H1 (cell line): Measurements from ENCODE around the gene ANO6. TPM values are rescaled to one million over a fixed set of nuclear protein-coding genes. Genes with fewer than 3 reads are reported as not detected.

Source experiments
- CTCF ChIA-PET: fragments of 300-600 bp; sonication (Branson Sonifier 250); formaldehyde crosslinking; loops from one replicate; lab custom pipeline; 2021; ENCODE audit not compliant: partially characterized antibody; lab: Charles Lee
- POLR2A ChIA-PET: fragments of 300-600 bp; sonication (Branson Sonifier 250); formaldehyde crosslinking; loops from one replicate; lab custom pipeline; 2021; ENCODE audit warnings: inconsistent platforms; ENCODE audit not compliant: partially characterized antibody; lab: Charles Lee
- DNase-seq, 2 experiments: peaks; one replicate each; pipeline versions ENCODE4 v3.0.0 to v3.0.0-alpha.2; 2010 to 2022; ENCODE audit warnings: low spot score in 2 of 2, low read depth in 1 of 2, mixed read lengths in 1 of 2
- FAIRE-seq: peaks from 2 replicates; lab custom pipeline; 2011; peaks lifted over from hg19 to GRCh38; lab: Jason Lieb, UNC
- H2AFZ ChIP-seq: 2 replicates; pipeline ENCODE4 v1.8.1; 2012; ENCODE audit warnings: low read length, inconsistent platforms
- H2AK5ac ChIP-seq: 2 replicates; pipeline ENCODE4 v1.6.1; 2013; ENCODE audit warnings: low read depth, low read length
- H2BK120ac ChIP-seq: replicated peaks from 2 replicates; pipeline ENCODE3; 2013; ENCODE audit warnings: low read depth, low read length, inconsistent platforms
- H2BK12ac ChIP-seq: 2 replicates; pipeline ENCODE4 v1.6.1; 2013; ENCODE audit warnings: low read depth, low read length
- H2BK15ac ChIP-seq: 2 replicates; pipeline ENCODE4 v1.6.1; 2013; ENCODE audit warnings: low read length
- H2BK20ac ChIP-seq: 2 replicates; pipeline ENCODE4 v1.6.1; 2013; ENCODE audit warnings: low read length
- H2BK5ac ChIP-seq: 2 replicates; pipeline ENCODE4 v1.6.1; 2013; ENCODE audit warnings: low read depth, low read length
- H3K14ac ChIP-seq: 2 replicates; pipeline ENCODE4 v1.6.1; 2013; ENCODE audit warnings: inconsistent platforms; ENCODE audit not compliant: insufficient read length
- H3K18ac ChIP-seq: 2 replicates; pipeline ENCODE4 v1.6.1; 2013; ENCODE audit warnings: low read length; ENCODE audit errors: extremely low read depth
- H3K23ac ChIP-seq: 2 replicates; pipeline ENCODE4 v1.6.1; 2013; ENCODE audit warnings: inconsistent platforms; ENCODE audit not compliant: insufficient read length
- H3K23me2 ChIP-seq: 2 replicates; pipeline ENCODE4 v1.6.1; 2013; ENCODE audit warnings: low read depth, low read length
- H3K27ac ChIP-seq: 2 replicates; pipeline ENCODE4 v1.6.1; 2011; ENCODE audit warnings: low read depth, low read length, inconsistent platforms
- H3K27me3 ChIP-seq, 4 experiments: replicated peaks in 1 of 4; 1 replicate in 1 of 4; 2 replicates in 3 of 4; pipeline versions ENCODE4 v1.6.1 to v1.8.1; 2011 to 2013; ENCODE audit warnings: low read length in 3 of 4, mild to moderate bottlenecking in 3 of 4, inconsistent platforms in 2 of 4, mixed read lengths in 2 of 4, moderate library complexity in 1 of 4; ENCODE audit not compliant: control insufficient read depth in 3 of 4, insufficient read depth in 3 of 4; ENCODE audit errors: extremely low read depth in 1 of 4
- H3K36me3 ChIP-seq, 4 experiments: 2 replicates each; pipeline versions ENCODE4 v1.6.1 to v1.8.1; 2011 to 2013; ENCODE audit warnings: mild to moderate bottlenecking in 4 of 4, low read length in 3 of 4, moderate library complexity in 2 of 4, control low read depth in 1 of 4, inconsistent platforms in 1 of 4; ENCODE audit not compliant: insufficient read depth in 4 of 4, control insufficient read depth in 2 of 4
- H3K4ac ChIP-seq: replicated peaks from 2 replicates; pipeline ENCODE3; 2013; ENCODE audit warnings: low read length, low read depth, mixed read lengths, inconsistent platforms; ENCODE audit not compliant: insufficient read length
- H3K4me1 ChIP-seq, 4 experiments: replicated peaks in 1 of 4; 1 replicate in 1 of 4; 2 replicates in 3 of 4; pipeline versions ENCODE4 v1.6.1 to v1.8.1; 2011 to 2013; ENCODE audit warnings: low read length in 3 of 4, inconsistent platforms in 2 of 4, mixed read lengths in 1 of 4; ENCODE audit not compliant: insufficient read depth in 4 of 4, control insufficient read depth in 3 of 4
- H3K4me2 ChIP-seq, 2 experiments: 2 replicates each; pipeline versions ENCODE4 v1.6.1 to v1.8.1; 2011 to 2013; ENCODE audit warnings: low read depth in 2 of 2, low read length in 2 of 2, control low read depth in 1 of 2, inconsistent platforms in 1 of 2, mild to moderate bottlenecking in 1 of 2; ENCODE audit not compliant: insufficient read depth in 1 of 2
- H3K4me3 ChIP-seq, 4 experiments: fragments of 200-600, 300-600 bp in 1 of 4; sonication (generic), shearing (Covaris generic), sonication (Bioruptor Twin) in 1 of 4; 2 replicates each; pipeline versions ENCODE4 v1.5.1 to v1.8.1; 2011 to 2016; ENCODE audit warnings: low read length in 4 of 4, low read depth in 3 of 4, control low read depth in 2 of 4, inconsistent platforms in 2 of 4, mild to moderate bottlenecking in 2 of 4, mixed read lengths in 1 of 4, moderate library complexity in 1 of 4; ENCODE audit not compliant: insufficient read depth in 2 of 4; ENCODE audit errors: extremely low read depth in 1 of 4
- H3K56ac ChIP-seq: replicated peaks from 2 replicates; pipeline ENCODE3; 2013; ENCODE audit warnings: low read depth, mild to moderate bottlenecking, mixed read lengths, low read length, inconsistent platforms; ENCODE audit not compliant: insufficient read length
- H3K79me1 ChIP-seq: 2 replicates; pipeline ENCODE4 v1.6.1; 2013; ENCODE audit warnings: low read depth, low read length, control low read depth
- H3K79me2 ChIP-seq, 2 experiments: 2 replicates each; pipeline versions ENCODE4 v1.6.1 to v1.8.1; 2012 to 2013; ENCODE audit warnings: low read length in 2 of 2, mild to moderate bottlenecking in 2 of 2, inconsistent platforms in 1 of 2; ENCODE audit not compliant: insufficient read depth in 2 of 2, control insufficient read depth in 1 of 2
- H3K9ac ChIP-seq, 4 experiments: replicated peaks in 1 of 4; 1 replicate in 1 of 4; 2 replicates in 3 of 4; pipeline versions ENCODE4 v1.6.1 to v1.8.1; 2011 to 2013; ENCODE audit warnings: low read depth in 3 of 4, low read length in 3 of 4, control low read depth in 2 of 4, mild to moderate bottlenecking in 2 of 4, moderate library complexity in 2 of 4, inconsistent platforms in 1 of 4; ENCODE audit errors: extremely low read depth in 1 of 4
- H3K9me3 ChIP-seq, 2 experiments: 2 replicates each; pipeline versions ENCODE4 v1.6.1 to v1.8.1; 2012 to 2013; ENCODE audit warnings: mild to moderate bottlenecking in 2 of 2, moderate library complexity in 2 of 2, control low read depth in 1 of 2, inconsistent platforms in 1 of 2, low read depth in 1 of 2, low read length in 1 of 2, mixed read lengths in 1 of 2; ENCODE audit not compliant: insufficient read depth in 2 of 2
- H4K20me1 ChIP-seq, 2 experiments: replicated peaks in 1 of 2; 2 replicates each; pipeline versions ENCODE3 to v1.8.1; 2011 to 2013; ENCODE audit warnings: inconsistent platforms in 2 of 2, low read length in 2 of 2, mild to moderate bottlenecking in 1 of 2; ENCODE audit not compliant: insufficient read depth in 2 of 2, control insufficient read depth in 1 of 2
- H4K5ac ChIP-seq: 2 replicates; pipeline ENCODE4 v1.6.1; 2013; ENCODE audit warnings: low read length, low read depth, mixed read lengths, inconsistent platforms; ENCODE audit not compliant: insufficient read length
- H4K8ac ChIP-seq: 2 replicates; pipeline ENCODE4 v1.8.0; 2013; ENCODE audit warnings: mild to moderate bottlenecking, moderate library complexity, low read length, inconsistent platforms; ENCODE audit not compliant: insufficient read depth; ENCODE audit errors: extremely low read depth
- H4K91ac ChIP-seq: replicated peaks from 2 replicates; pipeline ENCODE3; 2013; ENCODE audit warnings: low read length, mixed read lengths, inconsistent platforms; ENCODE audit not compliant: insufficient read length
- ATF3 ChIP-seq: IDR thresholded peaks from 2 replicates; pipeline ENCODE4 v1.6.1; 2011; ENCODE audit warnings: low read depth, mild to moderate bottlenecking, low read length; ENCODE audit not compliant: insufficient read depth
- BRCA1 ChIP-seq: IDR thresholded peaks from 2 replicates; pipeline ENCODE4 v1.6.1; 2012; ENCODE audit warnings: low read depth, low read length, improper control_type of control experiment
- KDM1A ChIP-seq: fragments of 200-600, 300-600 bp; sonication (generic); IDR thresholded peaks from 2 replicates; pipeline ENCODE4 v1.7.1; 2016; ENCODE audit warnings: mild to moderate bottlenecking, low read length, borderline replicate concordance
- SIRT6 ChIP-seq: IDR thresholded peaks from one replicate; pipeline ENCODE4 v1.7.1; 2012; ENCODE audit warnings: low read length, inconsistent platforms
- TBP ChIP-seq: IDR thresholded peaks from 2 replicates; pipeline ENCODE4 v1.6.1; 2011; ENCODE audit warnings: low read depth, low read length, improper control_type of control experiment
- WGBS, 2 experiments: shearing (Covaris generic) in 1 of 2; methylation state at CpG; one replicate each; pipeline versions ENCODE4 v1.1.6 to v1.1.7; 2013 to 2015; ENCODE audit warnings: low lambda C conversion rate in 2 of 2, mixed read lengths in 2 of 2, inconsistent platforms in 1 of 2, low coverage in 1 of 2, missing lambda C conversion rate in 1 of 2; ENCODE audit not compliant: insufficient replicate concordance in 2 of 2, insufficient coverage in 1 of 2, insufficient read length in 1 of 2; ENCODE audit errors: extremely low coverage in 1 of 2, missing lambda C conversion rate in 1 of 2; 5-methylcytosine and 5-hydroxymethylcytosine counted together
- polyA plus RNA-seq, 7 experiments: library from polyadenylated mRNA; depleted of rRNA in 3 of 7; stranded (reverse) in 5 of 7; unstranded in 2 of 7; fragments of >200 nt in 5 of 7; fragments of 200-250 nt in 2 of 7; gene quantifications; 1 replicate in 5 of 7; 2 replicates in 1 of 7; 4 replicates in 1 of 7; pipeline versions ENCODE4 v1.2.1 to v1.2.3, GENCODE V29; 2011 to 2013; ENCODE audit warnings: missing spikeins in 2 of 7, mixed read lengths in 2 of 7
- total RNA-seq: library from RNA; stranded (reverse); fragmentation: NEBNext Ultra II Directional; extraction: Animal tissue kit (Norgen Biotek cat#: 25700); gene quantifications from 2 replicates; pipeline ENCODE4 v1.2.1, GENCODE V29; 2021

ANO6 gene
- total and polyA plus RNA-seq, 2 of the 8 experiments (the other 6 are each of a cell fraction or from before 2014, with no cell fraction given), result 15.1 to 39.7 TPM

- no peak overlapping the region for H4K5ac ChIP-seq
- H3K4ac ChIP-seq, result no peak overlapping the region
- H3K14ac ChIP-seq, result no peak overlapping the region
- H3K79me2 ChIP-seq, result no peaks in the 10 kb centered on the region
- ChIA-PET CTCF (interaction anchor here (1.1 to 1.8 kb wide), 2 partner anchors 27 to 245 kb away, joined by 3 to 6 read pairs; no protein-coding TSS in a partner anchor), POLR2A (no interaction called here)
- no peak overlapping the region for H4K8ac ChIP-seq
- no peak for DNase-seq
- H3K4me2 ChIP-seq, result no peak overlapping the region
- no peak overlapping the region for H2AFZ ChIP-seq
- FAIRE-seq, result no peak
- H2BK5ac ChIP-seq, result no peak overlapping the region
- no peaks in the 10 kb centered on the region for H3K27me3 ChIP-seq
- peaks cover 0 to 31% (median 17%) of the 10 kb centered on the region in 4 experiments; a peak in 6 of 8 replicates for H3K36me3 ChIP-seq
- H4K91ac ChIP-seq, result no peak overlapping the region
- no peaks in the 10 kb centered on the region for H3K9me3 ChIP-seq
- H3K79me1 ChIP-seq, result 0 out of 2 replicates have a peak, but pooled peaks cover 3% of the 10 kb centered on the region
- H3K4me3 ChIP-seq, result no peak overlapping the region
- 99% methylated on average over 4 of the region's 4 CpGs; no CpG with 5 or more reads in 1 of the 2 experiments for WGBS, 2 experiments
- no peak for TF ChIP-seq SIRT6
- TF ChIP-seq BRCA1, result no peak
- TF ChIP-seq TBP, result no peak
- no peak for TF ChIP-seq KDM1A
- TF ChIP-seq ATF3, result no peak
- no peak overlapping the region for H2BK15ac ChIP-seq
- H4K20me1 ChIP-seq, result peaks cover 0 to 2% of the 10 kb centered on the region in 2 experiments
- H3K4me1 ChIP-seq, result no peaks in the 10 kb centered on the region
- no peak overlapping the region for H3K56ac ChIP-seq
- H3K9ac ChIP-seq, result no peak overlapping the region
- H2BK12ac ChIP-seq, result no peak overlapping the region
- no peak overlapping the region for H2BK120ac ChIP-seq
- no peak overlapping the region for H3K18ac ChIP-seq
- no peak overlapping the region for H3K27ac ChIP-seq
- H3K23ac ChIP-seq, result no peak overlapping the region
- no peaks in the 10 kb centered on the region for H3K23me2 ChIP-seq
- no peak overlapping the region for H2AK5ac ChIP-seq
- H2BK20ac ChIP-seq, result no peak overlapping the region
Measured at GRCh38 chr12:45415393-45415817, 199.5 kb downstream of the ANO6 start.
